IPS-NIHi7 (cell line): Measurements from ENCODE around the gene TPSG1.
"Not testable (repeated sequence)": the region's sequence is repeated elsewhere in the genome, so short reads cannot be mapped to it uniquely, and the experiment has no call there.

ENCODE experiments used
- DNase-seq: peaks from one replicate; pipeline ENCODE4 v3.0.0; 2012; ENCODE audit warnings: mixed read lengths; ENCODE audit errors: extremely low spot score

The TPSG1 gene

GRCh38 chr16:1230471-1231212 lies 5.6 kb upstream of the TPSG1 start:
- DNase-seq = not testable (repeated sequence)

GRCh38 chr16:1230084-1230470 lies 5.0 kb upstream of the TPSG1 start, which contains the start of gene TPSB2:
Gene TPSB2, minus strand, starts transcription at chr16:1230184. Its CDS starts 233 bp downstream, at chr16:1229951.
- DNase-seq = not testable (repeated sequence)

DNA sequence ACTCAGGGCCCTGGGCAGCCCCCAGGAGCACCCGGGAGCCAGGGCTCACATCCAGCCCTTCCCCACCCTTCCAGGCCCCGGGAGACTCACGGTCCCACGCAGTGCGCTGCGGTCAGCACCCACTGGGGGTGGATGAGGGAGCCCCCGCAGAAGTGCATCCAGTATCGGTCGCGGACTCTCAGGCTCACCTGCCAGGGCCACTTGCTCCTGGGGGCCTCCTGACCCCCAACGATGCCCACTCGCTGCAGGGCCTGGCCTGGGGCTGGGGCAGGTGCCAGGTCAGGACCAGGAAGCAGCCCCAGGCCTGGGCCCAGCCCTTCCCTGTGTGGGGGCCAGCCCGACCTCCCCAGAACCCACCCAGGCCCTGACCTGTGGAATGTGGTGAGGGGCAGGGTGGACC lies 4.4 kb upstream of the TPSG1 start:
- DNase-seq = not testable (repeated sequence)

GRCh38 chr16:1228227-1228626 lies 3.2 kb upstream of the TPSG1 start:
- DNase-seq = not testable (repeated sequence)

- not testable (repeated sequence) for DNase-seq
These were observed 1.6 kb upstream of the TPSG1 start for GRCh38 chr16:1226692-1227091.

DNA sequence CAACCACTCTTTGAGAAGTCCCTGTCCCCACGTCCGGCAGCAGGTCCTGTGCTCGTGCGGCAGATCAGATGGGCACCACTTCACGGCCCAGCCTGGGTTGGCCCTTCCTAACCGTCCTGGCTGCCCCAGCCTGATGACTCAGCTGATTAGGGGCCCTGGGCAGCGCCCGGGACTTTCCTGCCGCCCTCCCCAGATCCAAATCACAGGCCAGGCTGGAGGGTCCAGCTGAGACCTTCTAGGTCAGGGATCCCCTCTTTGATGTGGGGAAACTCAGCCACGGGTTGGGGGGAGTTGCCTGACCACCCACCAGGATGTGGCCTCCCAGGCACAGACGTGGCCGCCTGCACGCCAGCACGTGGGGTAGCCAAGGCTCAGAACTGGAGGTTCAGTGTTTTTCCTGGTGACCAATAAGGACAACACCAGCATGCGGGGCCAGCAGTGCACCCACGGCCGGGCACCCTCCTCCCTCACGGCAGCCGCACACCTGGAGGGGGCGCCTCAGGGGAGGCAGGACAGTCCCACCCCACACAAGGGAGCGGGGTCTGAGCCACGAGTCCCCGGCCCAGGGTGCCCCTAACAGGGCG lies 752 bp upstream of the TPSG1 start:
- DNase-seq = not testable (repeated sequence)

GRCh38 chr16:1224558-1224957 lies 510 bp downstream of the TPSG1 start:
- DNase-seq = no peak

DNA sequence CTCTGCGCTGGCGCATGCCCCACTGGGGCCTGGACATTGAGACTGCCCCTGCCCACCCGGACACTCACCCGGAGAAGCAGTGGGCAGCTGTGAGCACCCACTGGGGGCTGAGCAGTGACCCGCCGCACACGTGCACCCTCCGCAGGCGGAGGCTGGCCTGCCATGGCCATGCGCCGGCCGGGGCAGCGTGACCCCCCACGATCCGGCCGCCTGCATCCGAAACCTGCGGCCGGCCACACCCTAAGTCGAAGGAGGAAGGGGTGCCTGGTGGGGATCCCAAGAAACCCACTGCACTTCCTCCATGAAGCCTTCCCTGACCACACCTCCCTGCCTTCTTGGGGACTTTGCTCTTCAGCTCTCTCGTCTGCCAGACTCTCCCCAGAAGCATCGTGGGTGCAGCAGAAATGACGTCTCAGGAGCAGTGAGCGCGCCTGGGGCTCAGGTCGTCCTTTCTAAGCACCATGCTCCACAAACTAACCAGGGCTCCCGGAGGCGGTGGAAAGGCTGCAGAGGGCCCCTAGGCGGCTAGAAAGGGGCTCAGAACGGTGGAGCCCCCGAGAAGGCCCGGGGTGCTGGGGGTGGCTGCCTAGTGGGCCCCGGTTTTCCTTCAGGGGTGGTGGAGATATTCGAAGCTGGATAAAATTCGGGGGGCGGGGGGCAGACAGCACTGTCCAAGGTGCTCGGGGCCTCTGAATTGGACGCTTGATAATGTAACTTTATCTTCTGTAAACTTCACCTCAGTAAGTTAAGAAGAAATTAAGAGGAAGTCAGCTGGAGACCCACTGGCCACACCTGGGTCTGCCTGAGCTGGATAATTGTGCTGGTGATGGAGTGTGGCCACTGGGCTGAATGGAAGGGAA lies 1.5 kb downstream of the TPSG1 start:
- DNase-seq = no peak

GRCh38 chr16:1222553-1223354 lies 2.3 kb downstream of the TPSG1 start:
- DNase-seq = no peak

GRCh38 chr16:1221628-1222552 lies 3.2 kb downstream of the TPSG1 start:
- DNase-seq = no peak

GRCh38 chr16:1220841-1221627 lies 4.0 kb downstream of the TPSG1 start:
- no peak for DNase-seq

DNA sequence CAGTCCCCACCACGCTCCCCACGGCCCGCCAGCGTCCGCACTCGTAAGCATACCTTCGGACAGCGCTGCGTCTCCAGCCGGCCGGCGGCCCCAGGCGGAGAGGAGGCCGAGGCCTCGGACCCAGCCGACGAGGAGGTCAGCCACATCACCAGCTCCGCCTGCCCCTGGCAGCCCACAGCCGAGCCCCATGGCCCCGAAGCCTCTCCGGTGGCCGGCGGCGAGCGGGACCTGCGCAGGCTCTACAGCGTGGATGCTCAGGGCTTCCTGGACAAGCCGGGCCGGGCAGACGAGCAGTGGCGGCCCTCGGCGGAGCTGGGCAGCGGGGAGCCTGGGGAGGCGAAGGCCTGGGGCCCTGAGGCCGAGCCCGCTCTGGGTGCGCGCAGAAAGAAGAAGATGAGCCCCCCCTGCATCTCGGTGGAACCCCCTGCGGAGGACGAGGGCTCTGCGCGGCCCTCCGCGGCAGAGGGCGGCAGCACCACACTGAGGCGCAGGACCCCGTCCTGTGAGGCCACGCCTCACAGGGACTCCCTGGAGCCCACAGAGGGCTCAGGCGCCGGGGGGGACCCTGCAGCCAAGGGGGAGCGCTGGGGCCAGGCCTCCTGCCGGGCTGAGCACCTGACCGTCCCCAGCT lies 4.9 kb downstream of the TPSG1 start:
- DNase-seq = no peak

GRCh38 chr16:1218930-1219611 lies 6.0 kb downstream of the TPSG1 start:
- no peak for DNase-seq

DNA sequence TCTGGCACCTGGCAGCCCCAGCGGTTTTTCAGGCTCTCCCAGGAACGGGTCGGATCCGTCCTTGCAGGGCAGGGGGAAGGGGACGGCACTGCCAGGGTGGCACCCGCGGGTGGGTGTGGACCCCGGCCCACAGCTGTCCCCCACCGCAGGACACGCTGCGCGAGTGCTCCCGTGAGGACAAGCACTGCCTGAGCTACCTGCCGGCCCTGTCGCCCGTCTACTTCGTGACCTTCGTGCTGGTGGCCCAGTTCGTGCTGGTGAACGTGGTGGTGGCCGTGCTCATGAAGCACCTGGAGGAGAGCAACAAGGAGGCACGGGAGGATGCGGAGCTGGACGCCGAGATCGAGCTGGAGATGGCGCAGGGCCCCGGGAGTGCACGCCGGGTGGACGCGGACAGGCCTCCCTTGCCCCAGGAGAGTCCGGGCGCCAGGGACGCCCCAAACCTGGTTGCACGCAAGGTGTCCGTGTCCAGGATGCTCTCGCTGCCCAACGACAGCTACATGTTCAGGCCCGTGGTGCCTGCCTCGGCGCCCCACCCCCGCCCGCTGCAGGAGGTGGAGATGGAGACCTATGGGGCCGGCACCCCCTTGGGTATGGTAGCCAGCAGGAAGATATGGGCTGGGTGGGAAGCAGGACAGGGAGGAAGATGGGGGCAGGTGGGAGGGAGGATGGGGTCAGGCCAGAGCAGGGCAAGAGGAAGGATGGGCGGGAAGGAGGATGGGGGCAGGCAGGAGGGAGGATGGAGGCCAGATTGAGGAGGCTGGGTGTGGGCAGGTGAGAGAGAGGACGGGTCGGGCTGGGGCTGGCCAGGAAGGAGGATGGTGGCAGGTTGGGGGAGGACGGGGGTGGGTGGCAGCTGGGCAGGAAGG lies 6.8 kb downstream of the TPSG1 start:
- DNase-seq = no peak

GRCh38 chr16:1217526-1217925 lies 7.5 kb downstream of the TPSG1 start:
- DNase-seq = no peak

- DNase-seq = no peak
These were observed 8.2 kb downstream of the TPSG1 start for GRCh38 chr16:1216681-1217400.

DNA sequence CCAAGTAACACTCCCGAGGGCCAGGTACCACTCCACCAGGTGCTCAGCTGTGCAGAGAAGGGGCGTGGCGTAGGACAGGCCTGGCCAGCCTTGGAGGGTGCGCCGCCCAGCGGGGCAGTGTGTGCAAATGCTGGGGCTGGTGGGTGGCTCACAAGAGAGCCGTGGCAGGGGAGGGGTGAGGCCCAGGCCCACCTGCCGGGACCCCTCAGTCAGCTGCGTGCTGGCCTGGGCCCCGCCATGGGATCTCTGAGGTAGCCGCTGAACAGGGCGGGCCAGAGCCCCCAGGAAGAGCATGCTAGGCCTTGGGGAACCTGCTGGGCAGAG lies 8.8 kb downstream of the TPSG1 start:
- DNase-seq = no peak
